Tibial nerve (tissue), 4 donors: ENCODE measurements around the gene DENND1A. TPM values are rescaled to one million over a fixed set of nuclear protein-coding genes. Genes with fewer than 3 reads are reported as not detected.

Experiments used
- DNase-seq, 2 donors: peaks; one replicate each; pipeline ENCODE4 v3.0.0-alpha.2; 2019; ENCODE audit warnings: low spot score in 2 of 2
- H3K27ac ChIP-seq, 4 donors: fragments of 200-600 bp; sonication (generic) in 3 of 4; one replicate each; pipeline ENCODE4 v1.5.1; 2017 to 2019; ENCODE audit warnings: mild to moderate bottlenecking in 1 of 4
- H3K27me3 ChIP-seq, 2 donors: fragments of 200-600 bp; sonication (generic) in 1 of 2; one replicate each; pipeline versions ENCODE4 v1.5.1 to v1.6.0; 2017 to 2019
- H3K36me3 ChIP-seq, 3 donors: fragments of 200-600 bp; sonication (generic); one replicate each; pipeline ENCODE4 v1.5.1; 2018 to 2019
- H3K4me1 ChIP-seq, 4 donors: fragments of 200-600 bp; sonication (generic) in 3 of 4; one replicate each; pipeline ENCODE4 v1.5.1; 2017 to 2019
- H3K4me3 ChIP-seq, 4 donors: fragments of 200-600 bp; sonication (generic) in 3 of 4; one replicate each; pipeline ENCODE4 v1.5.1; 2017 to 2019; ENCODE audit warnings: mild to moderate bottlenecking in 1 of 4, moderate library complexity in 1 of 4
- H3K9me3 ChIP-seq, 4 donors: fragments of 200-600 bp; sonication (generic) in 3 of 4; one replicate each; pipeline ENCODE4 v1.5.1; 2017 to 2019
- EP300 ChIP-seq, 2 donors: sonication (generic); formaldehyde crosslinking; IDR thresholded peaks; one replicate each; pipeline ENCODE4 v1.6.1; 2017; ENCODE audit warnings: antibody characterized with exemption in 2 of 2, mild to moderate bottlenecking in 1 of 2
- POLR2A ChIP-seq, 2 donors: fragments of 450-650 bp; IDR thresholded peaks; one replicate each; pipeline ENCODE4 v1.6.1; 2017; ENCODE audit warnings: antibody characterized with exemption in 2 of 2, mild to moderate bottlenecking in 2 of 2, moderate library complexity in 2 of 2
- WGBS, 2 donors: methylation state at CpG; one replicate each; pipeline ENCODE4 v1.1.5; 2018; 5-methylcytosine and 5-hydroxymethylcytosine counted together
- total RNA-seq, 4 donors: library from RNA; depleted of rRNA; stranded (reverse); fragments of >200 nt; gene quantifications; one replicate each; pipeline ENCODE4 v1.1.0, GENCODE V29; 2016
- TF ChIP-seq, protein P1 (sequence below), 5 experiments: fragments of 200-600 bp in 3 of 5; fragments of 450-650 bp in 2 of 5; sonication (generic) in 3 of 5; IDR thresholded peaks; one replicate each; pipeline ENCODE4 v1.5.1; 2016 to 2019; ENCODE audit warnings: antibody characterized with exemption in 5 of 5, mild to moderate bottlenecking in 3 of 5, moderate library complexity in 2 of 5

The DENND1A gene
- total RNA-seq, 4 donors from 2014 or later, result 17.5 to 34.8 (median 20.1) TPM

DNA sequence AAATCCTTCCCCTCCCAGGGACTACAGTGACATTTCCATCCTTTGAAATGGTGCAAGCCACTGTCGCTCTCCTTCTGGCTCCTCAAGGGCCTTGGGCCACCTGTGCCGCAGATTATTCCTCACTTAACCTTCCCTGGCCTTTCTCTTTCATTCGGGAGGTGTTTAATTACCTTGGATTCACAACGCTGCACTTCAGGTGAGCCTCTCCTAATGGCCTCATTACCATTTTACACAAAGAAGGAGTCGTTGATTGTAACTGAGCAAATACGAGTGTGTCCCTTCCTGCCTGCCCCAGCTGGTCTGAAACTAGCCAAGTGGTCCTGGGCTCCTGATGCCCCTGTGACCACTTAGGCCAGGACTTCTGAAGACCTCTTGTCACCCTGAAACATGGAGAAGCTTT, 368.9 kb downstream of the DENND1A start:
- 75 to 76% methylated on average over 6 of the region's 6 CpGs for WGBS, 2 donors
- H3K4me1 ChIP-seq, result no peaks in the 10 kb centered on the region
- H3K27ac ChIP-seq, result no peak overlapping the region
- H3K27me3 ChIP-seq, result no peaks in the 10 kb centered on the region
- H3K4me3 ChIP-seq, result no peak overlapping the region
- H3K36me3 ChIP-seq, result peaks cover 0 to 34% (median 0%) of the 10 kb centered on the region in 3 donors
- TF ChIP-seq POLR2A (IDR thresholded peaks at IDR 0.05), result no peak
- TF ChIP-seq, protein P1, sequence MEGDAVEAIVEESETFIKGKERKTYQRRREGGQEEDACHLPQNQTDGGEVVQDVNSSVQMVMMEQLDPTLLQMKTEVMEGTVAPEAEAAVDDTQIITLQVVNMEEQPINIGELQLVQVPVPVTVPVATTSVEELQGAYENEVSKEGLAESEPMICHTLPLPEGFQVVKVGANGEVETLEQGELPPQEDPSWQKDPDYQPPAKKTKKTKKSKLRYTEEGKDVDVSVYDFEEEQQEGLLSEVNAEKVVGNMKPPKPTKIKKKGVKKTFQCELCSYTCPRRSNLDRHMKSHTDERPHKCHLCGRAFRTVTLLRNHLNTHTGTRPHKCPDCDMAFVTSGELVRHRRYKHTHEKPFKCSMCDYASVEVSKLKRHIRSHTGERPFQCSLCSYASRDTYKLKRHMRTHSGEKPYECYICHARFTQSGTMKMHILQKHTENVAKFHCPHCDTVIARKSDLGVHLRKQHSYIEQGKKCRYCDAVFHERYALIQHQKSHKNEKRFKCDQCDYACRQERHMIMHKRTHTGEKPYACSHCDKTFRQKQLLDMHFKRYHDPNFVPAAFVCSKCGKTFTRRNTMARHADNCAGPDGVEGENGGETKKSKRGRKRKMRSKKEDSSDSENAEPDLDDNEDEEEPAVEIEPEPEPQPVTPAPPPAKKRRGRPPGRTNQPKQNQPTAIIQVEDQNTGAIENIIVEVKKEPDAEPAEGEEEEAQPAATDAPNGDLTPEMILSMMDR (IDR thresholded peaks at IDR 0.05), result no peak
- no peak for TF ChIP-seq EP300 (IDR thresholded peaks at IDR 0.05)
- no peaks in the 10 kb centered on the region for H3K9me3 ChIP-seq
- no peak for DNase-seq

DNA sequence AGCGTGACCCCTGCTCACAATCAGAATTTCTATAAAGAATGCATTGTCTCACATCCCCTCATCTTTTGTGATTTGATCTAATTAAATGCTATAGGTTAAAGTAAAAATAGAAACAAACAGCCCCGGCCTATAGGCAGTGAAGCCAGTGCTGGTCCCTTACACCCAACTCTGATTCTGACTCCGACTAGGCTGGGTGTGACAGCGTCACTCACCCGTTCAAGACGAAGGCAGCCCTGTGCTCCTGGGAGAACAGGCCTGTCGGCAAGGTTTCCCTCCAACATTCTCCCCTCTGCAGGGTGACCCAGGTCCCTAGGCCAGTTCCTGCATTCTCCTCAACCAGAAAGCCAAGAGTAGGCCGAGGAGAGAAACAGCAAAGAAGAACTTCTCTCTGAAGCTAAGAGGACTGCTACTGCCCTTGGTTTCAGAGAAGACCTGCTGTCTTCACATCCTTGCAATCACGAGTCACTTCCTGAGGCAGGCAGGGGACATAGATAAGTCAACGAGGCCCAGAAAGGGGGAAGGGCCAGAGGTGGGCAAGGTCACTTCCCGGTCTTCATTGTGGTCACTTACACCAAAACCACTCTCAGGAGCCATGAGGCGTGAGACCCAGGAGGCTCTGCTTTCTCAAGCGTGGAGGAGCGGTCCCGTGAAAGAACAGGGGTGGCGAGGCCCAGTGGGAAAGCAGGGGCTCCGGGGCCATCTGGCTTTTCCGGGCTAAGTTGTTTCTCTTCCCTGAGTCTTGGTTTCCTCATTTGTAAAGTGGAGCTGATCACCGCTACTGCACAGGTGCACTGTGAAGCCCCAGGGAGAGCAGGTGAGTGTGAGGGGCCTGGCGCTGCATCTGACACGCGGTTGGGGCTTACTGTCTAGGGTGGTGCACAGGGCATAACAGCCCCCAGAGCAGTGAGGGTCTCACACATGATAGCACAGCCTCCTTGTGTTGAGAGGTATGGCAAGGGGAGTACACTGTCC, 373.2 kb downstream of the DENND1A start:
- DNase-seq, result no peak
- 80 to 82% methylated on average over 21 to 22 of the region's 22 CpGs for WGBS, 2 donors

DNA sequence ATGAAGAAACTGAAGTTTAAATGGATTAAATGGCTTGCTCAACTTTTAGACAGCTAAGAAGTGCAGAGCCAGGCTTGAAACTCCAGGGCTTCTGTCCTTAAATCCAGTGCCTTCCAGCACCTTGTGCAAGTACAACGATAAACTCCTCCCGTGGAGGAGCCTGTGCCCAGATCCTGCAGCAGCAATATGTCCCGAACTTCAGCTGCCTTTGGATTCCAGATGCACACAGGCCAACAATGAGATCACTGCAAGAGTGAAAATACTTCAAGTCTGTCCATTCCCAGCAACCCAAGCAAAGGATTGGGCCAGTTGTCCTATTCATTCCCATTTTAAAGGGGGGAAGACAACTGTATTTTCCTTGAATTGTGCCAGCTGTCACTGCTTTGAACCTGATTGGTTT, 374.3 kb downstream of the DENND1A start:
- no peaks in the 10 kb centered on the region for H3K4me1 ChIP-seq
- no peaks in the 10 kb centered on the region for H3K27me3 ChIP-seq
- WGBS, 2 donors, result 84% methylated on average over 3 of the region's 3 CpGs
- H3K9me3 ChIP-seq, result no peaks in the 10 kb centered on the region
- TF ChIP-seq POLR2A (IDR thresholded peaks at IDR 0.05) (no peak), EP300 (IDR thresholded peaks at IDR 0.05) (no peak)
- TF ChIP-seq, protein P1 (IDR thresholded peaks at IDR 0.05), result no peak
- no peak overlapping the region for H3K4me3 ChIP-seq
- H3K27ac ChIP-seq, result no peak overlapping the region
- no peak for DNase-seq
- H3K36me3 ChIP-seq, result peaks cover 0 to 45% (median 0%) of the 10 kb centered on the region in 3 donors

More for the DNA sequence above, 373.2 kb downstream of the DENND1A start:
- H3K27me3 ChIP-seq, result no peaks in the 10 kb centered on the region
- no peaks in the 10 kb centered on the region for H3K9me3 ChIP-seq
- H3K4me1 ChIP-seq, result no peaks in the 10 kb centered on the region
- TF ChIP-seq, protein P1 (IDR thresholded peaks at IDR 0.05), result no peak
- TF ChIP-seq EP300 (IDR thresholded peaks at IDR 0.05) (no peak), POLR2A (IDR thresholded peaks at IDR 0.05) (no peak)
- no peak overlapping the region for H3K4me3 ChIP-seq
- peaks cover 0 to 52% (median 0%) of the 10 kb centered on the region in 3 donors for H3K36me3 ChIP-seq
- no peak overlapping the region for H3K27ac ChIP-seq

DNA sequence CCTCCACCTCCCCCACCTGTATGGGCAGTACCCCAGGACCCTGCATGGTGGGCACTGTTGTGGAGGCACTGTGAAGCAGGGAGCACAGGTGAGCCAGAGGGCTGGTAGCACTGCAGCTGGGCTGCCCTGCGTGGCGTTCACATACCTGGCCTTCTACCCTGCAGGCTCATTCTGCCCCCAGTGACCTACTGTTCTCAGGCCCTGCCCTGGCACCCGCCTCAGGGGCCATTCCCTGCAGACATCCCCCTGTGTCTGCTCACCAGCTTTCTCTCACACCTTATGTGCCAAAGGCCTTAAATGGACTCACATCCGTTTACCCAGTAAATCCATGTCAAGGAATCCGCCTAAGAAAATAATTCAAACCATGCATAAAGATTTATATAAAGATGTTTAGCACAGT, 377.4 kb downstream of the DENND1A start:
- H3K27me3 ChIP-seq, result no peaks in the 10 kb centered on the region
- H3K4me1 ChIP-seq, result no peaks in the 10 kb centered on the region
- no peak overlapping the region for H3K27ac ChIP-seq
- TF ChIP-seq, protein P1 (IDR thresholded peaks at IDR 0.05), result no peak
- TF ChIP-seq EP300 (IDR thresholded peaks at IDR 0.05), result no peak
- no peak for TF ChIP-seq POLR2A (IDR thresholded peaks at IDR 0.05)
- DNase-seq, result no peak
- WGBS, 2 donors, result 94 to 95% methylated on average over 5 of the region's 5 CpGs
- H3K36me3 ChIP-seq, result peaks cover 0 to 33% (median 0%) of the 10 kb centered on the region in 3 donors
- H3K4me3 ChIP-seq, result no peak overlapping the region
- H3K9me3 ChIP-seq, result no peaks in the 10 kb centered on the region

DNA sequence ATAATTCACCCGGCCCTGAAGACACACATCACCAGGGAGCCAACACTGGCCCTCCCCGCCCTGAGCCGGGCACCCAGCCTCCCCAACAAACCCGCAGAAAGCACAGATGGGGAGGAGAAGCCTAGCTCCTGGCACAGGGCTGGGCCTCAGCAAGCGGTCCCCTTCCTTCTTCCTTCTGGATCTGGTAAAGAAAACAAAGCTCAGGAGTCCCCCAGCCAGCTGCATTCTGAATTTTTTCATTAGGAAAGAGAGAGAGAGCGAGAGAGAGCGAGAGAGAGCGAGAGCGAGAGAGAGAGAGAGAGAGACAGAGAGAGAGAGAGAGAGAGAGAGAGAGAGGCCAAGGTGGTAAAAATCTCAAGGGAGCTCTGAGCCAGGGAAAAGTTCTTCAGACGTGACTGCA, 378.2 kb downstream of the DENND1A start:
- TF ChIP-seq, protein P1 (IDR thresholded peaks at IDR 0.05), result no peak
- TF ChIP-seq POLR2A (IDR thresholded peaks at IDR 0.05) (no peak), EP300 (IDR thresholded peaks at IDR 0.05) (no peak)
- Histone ChIP-seq H3K4me3 (no peak overlapping the region), H3K27ac (no peak overlapping the region), H3K4me1 (no peaks in the 10 kb centered on the region), H3K9me3 (no peaks in the 10 kb centered on the region), H3K27me3 (no peaks in the 10 kb centered on the region), H3K36me3 (peaks cover 0 to 25% (median 0%) of the 10 kb centered on the region in 3 donors)
- 80 to 91% methylated on average over 9 to 10 of the region's 10 CpGs for WGBS, 2 donors
- no peak for DNase-seq
